Limb (tissue), 2 donors: ENCODE measurements around the gene DENND2C.

Source experiments
- DNase-seq, 2 donors: peaks; one replicate each; pipeline ENCODE4 v3.0.0-alpha.2; 2016; ENCODE audit errors: extremely low spot score in 2 of 2

Gene DENND2C

DNA sequence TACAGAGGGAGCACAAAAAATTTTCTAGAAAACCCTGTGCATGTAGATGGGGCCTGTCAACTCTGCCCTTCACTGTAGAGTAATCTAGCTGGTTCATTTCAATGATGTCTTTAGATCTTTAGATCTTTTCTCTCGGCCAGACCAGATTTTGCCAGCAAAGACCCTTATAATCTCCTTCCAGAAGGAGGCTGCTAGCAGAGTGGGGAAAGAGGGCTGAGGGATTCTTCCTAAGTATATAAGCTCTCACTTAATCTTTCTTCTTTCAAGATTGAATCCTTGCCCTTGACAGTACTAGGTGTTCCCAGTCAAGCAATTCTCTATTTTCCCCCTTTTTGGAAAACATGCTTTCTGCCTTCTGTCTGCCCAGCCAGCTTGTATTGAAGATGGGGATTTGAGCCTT, 122.8 kb downstream of the DENND2C start:
- DNase-seq: no peak

DNA sequence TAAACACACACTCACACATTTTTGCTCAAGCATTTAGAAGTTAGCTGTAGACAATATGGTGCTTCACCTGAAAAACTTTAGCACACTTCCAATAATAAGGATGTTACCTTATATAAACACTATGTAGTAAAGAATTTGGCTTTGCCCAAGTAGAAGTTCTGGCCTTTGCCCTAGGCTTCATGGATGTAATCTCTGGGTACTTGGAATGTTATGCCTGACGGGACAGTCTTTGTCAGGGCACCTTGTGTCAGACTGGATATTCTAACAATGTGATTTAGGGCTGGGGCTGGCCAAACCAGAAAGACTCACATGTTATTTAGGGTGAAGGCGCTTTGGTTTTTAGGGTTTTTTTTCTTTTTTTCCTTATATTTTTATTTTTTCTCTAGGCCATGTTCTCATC, 124.1 kb downstream of the DENND2C start:
- DNase-seq: no peak

DNA sequence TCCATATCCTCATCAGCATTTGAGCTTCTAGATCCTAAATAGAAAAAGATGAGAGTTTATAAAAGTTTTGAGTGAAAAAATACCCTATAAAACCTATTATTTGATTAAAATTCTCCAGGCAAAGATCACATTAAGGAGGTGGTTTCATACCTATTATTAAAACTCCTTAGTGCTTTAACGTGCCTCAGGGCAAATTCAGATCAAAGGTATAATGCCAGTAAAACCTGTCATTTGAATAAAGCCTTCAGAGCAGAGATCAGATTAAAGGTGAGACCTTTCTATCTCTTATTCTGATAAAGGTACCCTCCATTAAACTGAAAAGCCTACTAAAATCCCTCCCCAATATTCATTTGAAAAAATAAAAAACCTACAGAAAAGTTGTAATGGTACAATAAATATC, 124.5 kb downstream of the DENND2C start:
- no peak for DNase-seq

DNA sequence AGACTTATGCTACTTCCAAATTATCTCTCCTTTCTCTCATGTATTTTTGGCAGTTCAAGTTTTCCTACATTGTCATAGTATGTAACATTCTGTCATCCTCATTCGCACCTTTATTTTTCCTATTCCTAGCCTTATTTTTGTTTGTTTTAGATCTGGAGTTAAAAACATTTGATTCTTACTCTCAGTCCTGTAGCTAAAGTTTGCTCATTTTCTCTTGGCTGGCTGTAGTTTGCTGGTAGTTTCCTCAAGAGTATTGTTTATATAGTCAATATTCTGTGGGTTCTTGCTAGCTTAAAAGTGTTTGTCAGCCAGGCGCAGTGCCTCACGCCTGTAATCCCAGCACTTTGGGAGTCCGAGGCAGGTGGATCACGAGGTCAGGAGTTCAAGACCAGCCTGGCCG, 129.0 kb downstream of the DENND2C start:
- DNase-seq: no peak

DNA sequence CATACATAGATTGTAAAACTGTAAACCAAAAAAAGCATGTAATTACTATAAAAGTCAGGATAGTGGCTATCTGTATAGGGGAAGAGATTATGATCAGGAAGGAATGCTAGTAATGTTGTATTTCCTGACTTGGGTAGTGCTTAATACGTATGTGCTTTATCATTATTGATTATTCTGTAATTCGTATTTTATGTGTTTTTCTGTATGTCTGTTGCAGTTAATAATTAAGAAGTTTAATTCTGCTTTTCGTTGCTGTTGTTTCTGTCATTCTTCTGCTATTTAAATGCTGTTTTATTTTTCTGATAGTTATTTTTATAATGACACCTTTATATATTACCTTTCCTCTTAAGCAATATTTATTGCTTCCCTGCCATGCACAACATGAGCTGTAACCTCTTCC, 129.6 kb downstream of the DENND2C start:
- DNase-seq: no peak

DNA sequence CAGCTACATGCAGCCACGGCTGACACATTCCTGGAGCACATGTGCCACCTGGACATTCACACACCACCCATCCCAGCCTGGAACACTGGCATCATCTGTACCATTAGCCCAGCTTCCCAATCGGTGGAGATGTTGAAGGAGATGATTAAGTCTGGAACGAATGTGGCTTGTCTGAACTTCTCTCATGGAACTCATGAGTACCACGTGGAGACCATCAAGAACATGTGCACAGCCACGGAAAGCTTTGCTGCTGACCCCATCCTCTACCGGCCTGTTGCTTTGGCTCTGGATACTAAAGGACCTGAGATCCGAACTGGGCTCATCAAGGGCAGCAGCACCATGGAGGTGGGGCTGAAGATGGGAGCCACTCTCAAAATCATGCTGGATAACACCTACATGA, 133.8 kb downstream of the DENND2C start:
- DNase-seq: no peak

DNA sequence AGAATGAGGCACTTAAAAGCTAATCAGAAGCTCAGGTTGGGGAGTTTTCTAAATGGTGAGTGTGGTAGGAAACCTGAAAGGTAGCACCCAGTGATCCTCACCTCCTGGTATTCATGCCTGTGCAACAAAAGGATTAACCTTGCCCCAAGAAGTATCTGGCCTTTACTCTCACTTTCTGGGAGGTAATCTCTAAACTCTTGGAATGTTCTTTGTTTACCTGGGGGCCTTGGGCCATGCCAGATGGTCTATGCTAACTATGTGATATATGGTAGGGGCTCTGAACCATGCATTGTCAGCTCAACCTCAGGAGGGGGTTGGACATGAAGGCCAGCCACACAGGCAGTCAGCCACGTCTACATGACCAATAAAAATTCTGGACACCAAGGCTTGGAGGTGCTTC, 134.4 kb downstream of the DENND2C start:
- no peak for DNase-seq
